Activated CD8-positive, alpha-beta memory T cell treated with anti-CD3 and anti-CD28 coated beads for 4 hours (primary cell): Measurements from ENCODE around the gene AKR1B1.
A peak's percentile ranks its signal among the peaks of the same experiment; 100 is the strongest.

Experiments
- DNase-seq, 2 donors: peaks; one replicate each; pipeline ENCODE4 v3.0.0-alpha.2; 2020; ENCODE audit warnings: low read depth in 2 of 2

Gene AKR1B1

GRCh38 chr7:134469622-134470021 is 10.7 kb upstream of the AKR1B1 start:
- DNase-seq: no peak

- DNase-seq: no peak
Measured at GRCh38 chr7:134468475-134468874, 9.6 kb upstream of the AKR1B1 start.

- no peak for DNase-seq
Measured at GRCh38 chr7:134468054-134468453, 9.2 kb upstream of the AKR1B1 start.

GRCh38 chr7:134465491-134465890 is 6.6 kb upstream of the AKR1B1 start:
- no peak for DNase-seq

GRCh38 chr7:134464496-134464895 is 5.6 kb upstream of the AKR1B1 start:
- DNase-seq: no peak

- no peak for DNase-seq
Measured at GRCh38 chr7:134463751-134464150, 4.9 kb upstream of the AKR1B1 start.

GRCh38 chr7:134462337-134462925 is 3.5 kb upstream of the AKR1B1 start:
- no peak for DNase-seq

- no peak for DNase-seq
Measured at GRCh38 chr7:134461916-134462315, 3.0 kb upstream of the AKR1B1 start.

GRCh38 chr7:134459981-134460380 is 1.1 kb upstream of the AKR1B1 start:
- DNase-seq: no peak

- DNase-seq: peak; percentile 23 to 33
Measured at GRCh38 chr7:134458341-134458805, 527 bp downstream of the AKR1B1 start.

GRCh38 chr7:134457210-134457609 is 1.7 kb downstream of the AKR1B1 start:
- DNase-seq: no peak

GRCh38 chr7:134454277-134454676 is 4.6 kb downstream of the AKR1B1 start:
- no peak for DNase-seq

GRCh38 chr7:134453518-134453917 is 5.4 kb downstream of the AKR1B1 start:
- no peak for DNase-seq

- no peak for DNase-seq
Measured at GRCh38 chr7:134452991-134453473, 5.9 kb downstream of the AKR1B1 start.

GRCh38 chr7:134452419-134452838 is 6.5 kb downstream of the AKR1B1 start:
- no peak for DNase-seq

- DNase-seq: no peak
Measured at GRCh38 chr7:134451656-134452055, 7.2 kb downstream of the AKR1B1 start.

GRCh38 chr7:134450294-134451000 is 8.5 kb downstream of the AKR1B1 start:
- no peak for DNase-seq

- DNase-seq: no peak
Measured at GRCh38 chr7:134449680-134450079, 9.2 kb downstream of the AKR1B1 start.

- no peak for DNase-seq
Measured at GRCh38 chr7:134448356-134449229, 10.3 kb downstream of the AKR1B1 start.

GRCh38 chr7:134447383-134447782 is 11.5 kb downstream of the AKR1B1 start:
- no peak for DNase-seq

GRCh38 chr7:134446923-134447322 is 12.0 kb downstream of the AKR1B1 start:
- no peak for DNase-seq

- DNase-seq: no peak
Measured at GRCh38 chr7:134446446-134446845, 12.5 kb downstream of the AKR1B1 start.
